ENCODE measurements around the gene SV2A. TPM values are rescaled to one million over a fixed set of nuclear protein-coding genes. Genes with fewer than 3 reads are reported as not detected.
"Not testable (repeated sequence)": the region's sequence is repeated elsewhere in the genome, so short reads cannot be mapped to it uniquely, and the experiment has no call there.

SV2A gene
- total RNA-seq, 1 experiment from 2014 or later: not detected

- no peak overlapping the region for H3K27ac Mint-ChIP-seq (ENCODE audit: low read depth, unreplicated experiment)
- no peaks in the 10 kb centered on the region for H3K27me3 Mint-ChIP-seq (ENCODE audit: insufficient read depth, unreplicated experiment)
- H3K4me3 Mint-ChIP-seq (ENCODE audit: unreplicated experiment): no peak overlapping the region
- no peak for DNase-seq (ENCODE audit: unreplicated experiment)
- POLR2A ChIA-PET: interaction anchor here (9.3 kb wide), 1 partner anchor 35 kb away, joined by 632 read pairs; no protein-coding TSS in a partner anchor
- intact Hi-C loops (cut with micrococcal nuclease): no loop called here
- TF ChIP-seq CTCF (IDR thresholded peaks at IDR 0.05; ENCODE audit: unreplicated experiment): no peak
- no peaks in the 10 kb centered on the region for H3K9me3 Mint-ChIP-seq (ENCODE audit: unreplicated experiment)
- no peaks in the 10 kb centered on the region for H3K4me1 Mint-ChIP-seq (ENCODE audit: insufficient read depth, unreplicated experiment)
- CTCF ChIA-PET: interaction anchor here (1.1 kb wide), 1 partner anchor 305 kb away, joined by 4 read pairs; no protein-coding TSS in a partner anchor
- no peaks in the 10 kb centered on the region for H3K36me3 Mint-ChIP-seq (ENCODE audit: insufficient read depth, unreplicated experiment)
- BruUV-seq (replicated peaks): no TSS peak
Observed at GRCh38 chr1:149881876-149882275, 35.8 kb downstream of the SV2A start.

DNA sequence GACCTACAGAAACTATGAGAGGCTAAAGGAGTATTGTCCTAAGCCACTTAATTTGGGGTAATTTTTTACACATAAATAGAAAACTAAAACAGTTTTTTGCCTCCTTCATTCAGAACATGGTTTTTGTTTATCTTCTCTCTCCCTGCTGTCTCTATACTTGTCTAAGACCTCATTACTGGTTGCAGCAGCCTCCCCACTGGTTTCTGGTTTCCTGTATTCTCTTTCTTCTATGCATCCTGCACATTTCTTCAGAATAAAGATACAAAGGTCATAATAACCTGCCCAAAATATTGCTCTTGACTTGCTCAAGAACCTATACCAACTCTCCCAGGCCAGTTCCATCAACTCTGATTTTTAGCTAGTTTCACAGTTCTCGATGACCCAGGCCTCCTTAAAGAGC is 38.1 kb downstream of the SV2A start:
- ChIA-PET POLR2A (interaction anchor here (0.8 kb wide), 1 partner anchor 8 kb away, joined by 3 read pairs; a partner anchor contains a TSS), CTCF (no interaction called here)
- DNase-seq (ENCODE audit: unreplicated experiment): no peak
- TF ChIP-seq CTCF (IDR thresholded peaks at IDR 0.05; ENCODE audit: unreplicated experiment): no peak
- Mint-ChIP-seq H3K9me3 (ENCODE audit: unreplicated experiment) (no peaks in the 10 kb centered on the region), H3K27me3 (ENCODE audit: insufficient read depth, unreplicated experiment) (no peaks in the 10 kb centered on the region), H3K36me3 (ENCODE audit: insufficient read depth, unreplicated experiment) (no peaks in the 10 kb centered on the region), H3K4me3 (ENCODE audit: unreplicated experiment) (no peak overlapping the region), H3K27ac (ENCODE audit: low read depth, unreplicated experiment) (no peak overlapping the region), H3K4me1 (ENCODE audit: insufficient read depth, unreplicated experiment) (no peaks in the 10 kb centered on the region)
- intact Hi-C loops (cut with micrococcal nuclease): no loop called here
- no TSS peak for BruUV-seq (replicated peaks)

GRCh38 chr1:149877211-149877946 is 40.3 kb downstream of the SV2A start:
- intact Hi-C loops (cut with micrococcal nuclease): no loop called here
- H3K36me3 Mint-ChIP-seq (ENCODE audit: insufficient read depth, unreplicated experiment): no peaks in the 10 kb centered on the region
- no peaks in the 10 kb centered on the region for H3K27me3 Mint-ChIP-seq (ENCODE audit: insufficient read depth, unreplicated experiment)
- no peak overlapping the region for H3K27ac Mint-ChIP-seq (ENCODE audit: low read depth, unreplicated experiment)
- ChIA-PET POLR2A (interaction anchor here (0.6 to 1.9 kb wide), 3 partner anchors 10 to 785 kb away, joined by 3 to 17 read pairs (median 5); a partner anchor contains a TSS), CTCF (interaction anchor here (1.1 to 1.2 kb wide), 2 partner anchors 9 to 11 kb away, joined by 3 read pairs; a partner anchor contains a TSS)
- H3K4me1 Mint-ChIP-seq (ENCODE audit: insufficient read depth, unreplicated experiment): no peaks in the 10 kb centered on the region
- BruUV-seq (replicated peaks): no TSS peak
- no peak for DNase-seq (ENCODE audit: unreplicated experiment)
- no peaks in the 10 kb centered on the region for H3K9me3 Mint-ChIP-seq (ENCODE audit: unreplicated experiment)
- no peak overlapping the region for H3K4me3 Mint-ChIP-seq (ENCODE audit: unreplicated experiment)
- no peak for TF ChIP-seq CTCF (IDR thresholded peaks at IDR 0.05; ENCODE audit: unreplicated experiment)

DNA sequence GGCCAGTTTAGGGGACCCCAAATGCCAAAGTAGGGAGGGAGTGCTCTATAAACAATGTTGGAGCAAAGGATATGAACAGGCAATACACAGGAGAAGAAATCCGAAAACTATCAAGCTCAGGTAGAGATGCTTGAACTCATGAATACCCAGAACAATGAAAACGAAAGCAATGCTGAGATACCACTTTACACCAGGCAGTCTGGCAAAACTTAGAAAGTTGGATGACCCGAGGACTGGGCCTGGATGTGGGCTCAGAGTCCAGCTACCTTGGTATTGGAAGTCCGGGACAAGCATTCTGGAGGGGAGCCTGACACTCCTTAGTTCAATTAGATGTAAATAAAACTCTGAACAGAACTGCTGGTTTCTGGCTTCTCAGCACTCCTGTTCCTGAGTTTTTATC is 44.6 kb downstream of the SV2A start:
- H3K4me1 Mint-ChIP-seq (ENCODE audit: insufficient read depth, unreplicated experiment); H3K9me3 Mint-ChIP-seq (ENCODE audit: unreplicated experiment); DNase-seq (ENCODE audit: unreplicated experiment); H3K4me3 Mint-ChIP-seq (ENCODE audit: unreplicated experiment); H3K27me3 Mint-ChIP-seq (ENCODE audit: insufficient read depth, unreplicated experiment); CTCF ChIA-PET; BruUV-seq (replicated peaks); intact Hi-C loops (cut with micrococcal nuclease); H3K36me3 Mint-ChIP-seq (ENCODE audit: insufficient read depth, unreplicated experiment); H3K27ac Mint-ChIP-seq (ENCODE audit: low read depth, unreplicated experiment): not testable (repeated sequence)
- POLR2A ChIA-PET: interaction anchor here (0.6 to 1.8 kb wide), 2 partner anchors 11 to 13 kb away, joined by 4 read pairs; a partner anchor contains a TSS

GRCh38 chr1:149866887-149867286 is 50.8 kb downstream of the SV2A start:
- H3K4me1 Mint-ChIP-seq (ENCODE audit: insufficient read depth, unreplicated experiment); intact Hi-C loops (cut with micrococcal nuclease); BruUV-seq (replicated peaks); H3K4me3 Mint-ChIP-seq (ENCODE audit: unreplicated experiment); H3K27ac Mint-ChIP-seq (ENCODE audit: low read depth, unreplicated experiment); H3K9me3 Mint-ChIP-seq (ENCODE audit: unreplicated experiment); CTCF ChIA-PET; DNase-seq (ENCODE audit: unreplicated experiment); H3K27me3 Mint-ChIP-seq (ENCODE audit: insufficient read depth, unreplicated experiment); H3K36me3 Mint-ChIP-seq (ENCODE audit: insufficient read depth, unreplicated experiment); POLR2A ChIA-PET: not testable (repeated sequence)

DNA sequence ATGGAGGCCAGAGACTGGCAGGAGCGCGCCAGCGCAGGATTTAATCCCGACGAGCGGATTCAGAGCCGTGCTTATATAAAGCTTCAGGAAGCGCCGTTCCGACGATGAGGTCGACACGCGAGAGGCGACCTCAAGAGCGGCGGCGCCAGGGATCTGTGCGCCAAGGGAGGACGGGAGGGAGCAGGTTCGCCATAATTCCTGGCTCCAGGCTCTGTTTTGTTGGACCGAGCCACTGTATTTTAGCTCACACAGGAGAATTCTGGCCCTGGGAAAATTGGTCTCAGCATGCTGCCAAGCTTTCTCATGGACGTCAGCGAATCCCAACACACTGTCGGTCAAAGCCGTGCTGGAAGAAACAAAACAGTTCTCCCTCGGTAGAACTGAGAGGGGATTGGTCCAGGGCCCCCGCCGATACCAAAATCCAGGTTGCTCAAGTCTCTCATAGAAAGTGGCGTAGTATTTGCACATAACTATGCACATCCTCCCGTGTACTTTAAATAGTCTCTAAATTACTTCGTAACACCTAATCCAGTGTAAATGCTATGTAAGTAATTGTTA is 56.1 kb downstream of the SV2A start:
- H3K9me3 Mint-ChIP-seq (ENCODE audit: unreplicated experiment); H3K36me3 Mint-ChIP-seq (ENCODE audit: insufficient read depth, unreplicated experiment); H3K4me1 Mint-ChIP-seq (ENCODE audit: insufficient read depth, unreplicated experiment); H3K27ac Mint-ChIP-seq (ENCODE audit: low read depth, unreplicated experiment); BruUV-seq (replicated peaks); H3K4me3 Mint-ChIP-seq (ENCODE audit: unreplicated experiment); H3K27me3 Mint-ChIP-seq (ENCODE audit: insufficient read depth, unreplicated experiment); DNase-seq (ENCODE audit: unreplicated experiment); CTCF ChIA-PET; POLR2A ChIA-PET; intact Hi-C loops (cut with micrococcal nuclease): not testable (repeated sequence)
